Endothelial cell of umbilical vein (primary cell): ENCODE results near the gene PADI1. TPM values are rescaled to one million over a fixed set of nuclear protein-coding genes. Genes with fewer than 3 reads are reported as not detected.

ENCODE experiments used
- BruUV-seq: library from RNA; stranded (reverse); fragments of 400-500 nt; replicated peaks from 2 replicates; lab custom pipeline; 2021; lab: Mats Ljungman, UMichigan
- CTCF ChIA-PET: fragments of 300-600, 350-600 bp; sonication (Branson Sonifier 250); formaldehyde crosslinking; loops from one replicate; lab custom pipeline; 2021; ENCODE audit warnings: antibody characterized with exemption, inconsistent platforms; lab: Charles Lee
- POLR2A ChIA-PET: fragments of 300-600, 350-600 bp; sonication (Branson Sonifier 250); formaldehyde crosslinking; loops from one replicate; lab custom pipeline; 2021; ENCODE audit warnings: antibody characterized with exemption, inconsistent platforms; lab: Charles Lee
- DNase-seq: peaks from one replicate; pipeline ENCODE4 v3.0.0-alpha.2; 2011; ENCODE audit warnings: low read depth, low spot score
- FAIRE-seq: peaks from 2 replicates; lab custom pipeline; 2011; peaks lifted over from hg19 to GRCh38; lab: Jason Lieb, UNC
- H2AFZ ChIP-seq: 2 replicates; pipeline ENCODE4 v1.6.0; 2012; ENCODE audit warnings: low read depth, low read length, control low read depth, inconsistent platforms
- H3K27ac ChIP-seq: 2 replicates; pipeline ENCODE4 v1.5.1; 2011; ENCODE audit warnings: low read depth, mild to moderate bottlenecking, control low read depth, low read length, moderate library complexity; ENCODE audit not compliant: insufficient read depth
- H3K27me3 ChIP-seq, 2 experiments: 2 replicates each; pipeline versions ENCODE4 v1.6.0 to v1.6.1; 2011; ENCODE audit warnings: low read length in 2 of 2, mixed read lengths in 1 of 2; ENCODE audit not compliant: control insufficient read depth in 2 of 2, insufficient read depth in 2 of 2
- H3K36me3 ChIP-seq, 2 experiments: 2 replicates in 1 of 2; 3 replicates in 1 of 2; pipeline ENCODE4 v1.5.1; 2011; ENCODE audit warnings: low read length in 2 of 2, mild to moderate bottlenecking in 1 of 2, moderate library complexity in 1 of 2; ENCODE audit not compliant: control insufficient read depth in 2 of 2, insufficient read depth in 2 of 2; ENCODE audit errors: extremely low read depth in 1 of 2
- H3K4me1 ChIP-seq: 3 replicates; pipeline ENCODE4 v1.5.1; 2011; ENCODE audit warnings: mild to moderate bottlenecking, low read length; ENCODE audit not compliant: control insufficient read depth, insufficient read depth; ENCODE audit errors: extremely low read depth
- H3K4me2 ChIP-seq: 2 replicates; pipeline ENCODE4 v1.6.1; 2011; ENCODE audit warnings: low read length, control low read depth, mixed read lengths; ENCODE audit not compliant: insufficient read depth
- H3K4me3 ChIP-seq, 3 experiments: fragments of 200-600 bp in 1 of 3; sonication (generic), shearing (Covaris generic) in 1 of 3; replicated peaks in 1 of 3; 2 replicates each; pipeline ENCODE4 v1.5.1; 2011 to 2016; ENCODE audit warnings: control low read depth in 3 of 3, low read length in 3 of 3, mild to moderate bottlenecking in 2 of 3, inconsistent platforms in 1 of 3, low read depth in 1 of 3, moderate library complexity in 1 of 3; ENCODE audit not compliant: insufficient read depth in 1 of 3
- H3K79me2 ChIP-seq: 2 replicates; pipeline ENCODE4 v1.6.0; 2012; ENCODE audit warnings: low read length, inconsistent platforms; ENCODE audit not compliant: control insufficient read depth, insufficient read depth
- H3K9ac ChIP-seq: replicated peaks from 2 replicates; pipeline ENCODE3; 2011; ENCODE audit warnings: low read length, control low read depth; ENCODE audit not compliant: insufficient read depth; ENCODE audit errors: extremely low read depth
- H3K9me1 ChIP-seq: replicated peaks from 3 replicates; pipeline ENCODE4 v1.6.0; 2011; ENCODE audit warnings: mild to moderate bottlenecking, low read length; ENCODE audit not compliant: control insufficient read depth, insufficient read depth; ENCODE audit errors: extremely low read depth
- H3K9me3 ChIP-seq: replicated peaks from 2 replicates; pipeline ENCODE4 v1.5.1; 2012; ENCODE audit warnings: low read length, inconsistent platforms; ENCODE audit not compliant: control insufficient read depth, insufficient read depth
- H4K20me1 ChIP-seq: replicated peaks from 2 replicates; pipeline ENCODE3; 2011; ENCODE audit warnings: mild to moderate bottlenecking, low read length; ENCODE audit not compliant: control insufficient read depth, insufficient read depth; ENCODE audit errors: extremely low read depth
- EZH2 ChIP-seq: IDR thresholded peaks from 2 replicates; pipeline ENCODE4 v1.6.1; 2012; ENCODE audit warnings: borderline replicate concordance, low read depth, mild to moderate bottlenecking, moderate library complexity, low read length, inconsistent platforms; ENCODE audit not compliant: severe bottlenecking
- FOS ChIP-seq: IDR thresholded peaks from 2 replicates; pipeline ENCODE4 v1.6.1; 2011; ENCODE audit warnings: mild to moderate bottlenecking, low read length, moderate library complexity, borderline replicate concordance; ENCODE audit not compliant: insufficient read depth
- GATA2 ChIP-seq: IDR thresholded peaks from 2 replicates; pipeline ENCODE4 v1.7.0; 2011; ENCODE audit warnings: low read depth, mild to moderate bottlenecking, moderate library complexity, mixed read lengths, low read length; ENCODE audit not compliant: insufficient read length, insufficient read depth
- JUN ChIP-seq: IDR thresholded peaks from 2 replicates; pipeline ENCODE4 v1.6.1; 2011; ENCODE audit warnings: borderline replicate concordance, low read depth; ENCODE audit not compliant: insufficient read length, insufficient read depth
- MYC ChIP-seq: IDR thresholded peaks from one replicate; pipeline ENCODE4 v1.6.1; 2011; ENCODE audit warnings: mild to moderate bottlenecking, low read depth, low read length
- POLR2A ChIP-seq: IDR thresholded peaks from 2 replicates; pipeline ENCODE4 v1.6.1; 2012; ENCODE audit warnings: low read depth, mild to moderate bottlenecking, control low read depth, low read length
- POLR2AphosphoS5 ChIP-seq: IDR thresholded peaks from 2 replicates; pipeline ENCODE4 v1.6.1; 2012; ENCODE audit warnings: low read depth, mild to moderate bottlenecking, control low read depth, low read length, moderate library complexity; ENCODE audit not compliant: insufficient read depth
- dilution Hi-C: fragments of 300-500 bp; cut with MboI; formaldehyde crosslinking; loops from one replicate; pipeline ENCODE4 v1.15.0; 2019; ENCODE audit warnings: low sequenced_read_pairs; ENCODE audit not compliant: extremely low pct_ligation_motif_present
- intact Hi-C: fragments of 100-400 bp; cut with micrococcal nuclease; formaldehyde crosslinking; loops from one replicate; pipeline ENCODE4 v1.10.0; 2022
- polyA plus RNA-seq, 4 experiments: library from polyadenylated mRNA; depleted of rRNA in 3 of 4; stranded (reverse) in 3 of 4; unstranded in 1 of 4; fragments of >200 nt; gene quantifications; 2 replicates each; pipeline versions ENCODE4 v1.2.1 to v1.2.3, GENCODE V29; 2011 to 2012; ENCODE audit warnings: missing spikeins in 1 of 4
- total RNA-seq: library from RNA; stranded (reverse); gene quantifications from 2 replicates; pipeline ENCODE4 v1.2.3, GENCODE V29; 2021
- TF ChIP-seq, protein P1 (sequence below): IDR thresholded peaks from 2 replicates; pipeline ENCODE4 v1.6.1; 2011; ENCODE audit not compliant: insufficient read depth, insufficient read length
- TF ChIP-seq, protein P2 (sequence below), 2 donors: IDR thresholded peaks; 1 replicate in 1 of 2; 2 replicates in 1 of 2; pipeline ENCODE4 v1.5.1; 2011; ENCODE audit warnings: low read length in 2 of 2, mild to moderate bottlenecking in 2 of 2, moderate library complexity in 2 of 2, control low read depth in 1 of 2, inconsistent platforms in 1 of 2, low read depth in 1 of 2; ENCODE audit not compliant: insufficient read depth in 1 of 2; ENCODE audit errors: extremely low read depth in 1 of 2

The PADI1 gene
- total and polyA plus RNA-seq, 2 donors (not counting 3 experiments of a cell fraction or from before 2014, with no cell fraction given) = 0.01 TPM; not detected in 1

DNA sequence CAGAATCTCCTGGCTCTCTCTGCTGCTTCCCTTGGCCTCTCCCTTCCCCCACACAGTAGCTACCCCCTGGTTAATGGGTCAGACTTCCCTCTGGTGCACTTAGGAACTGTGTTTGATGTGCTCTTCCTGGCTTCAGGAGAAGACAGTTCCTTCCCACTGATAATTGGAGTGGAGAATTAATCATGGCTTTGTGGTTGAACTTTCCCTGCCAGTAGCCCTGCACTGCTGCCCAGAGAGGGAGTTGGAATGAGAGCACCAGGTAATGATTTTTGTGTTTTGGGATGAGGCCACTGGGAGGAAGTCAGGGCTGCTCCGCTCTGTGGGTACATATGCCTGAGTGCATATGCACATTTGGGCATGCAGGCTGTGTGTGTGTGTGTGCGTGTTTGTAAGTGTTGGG, 46.0 kb upstream of the PADI1 start:
- CTCF ChIA-PET = no interaction called here

More for the DNA sequence above, 46.0 kb upstream of the PADI1 start:
- Histone ChIP-seq H3K9ac (no peak overlapping the region), H3K4me2 (no peak overlapping the region), H3K9me3 (no peaks in the 10 kb centered on the region), H3K4me3 (no peak overlapping the region), H3K79me2 (no peaks in the 10 kb centered on the region), H3K27me3 (no peaks in the 10 kb centered on the region), H3K9me1 (no peaks in the 10 kb centered on the region), H3K4me1 (no peaks in the 10 kb centered on the region), H3K36me3 (no peaks in the 10 kb centered on the region), H4K20me1 (no peaks in the 10 kb centered on the region), H3K27ac (no peak overlapping the region), H2AFZ (no peak overlapping the region)
- FAIRE-seq (no peak), DNase-seq (no peak)
- POLR2A ChIA-PET = no interaction called here
- BruUV-seq = no TSS peak
- intact Hi-C loops = no loop called here
- dilution Hi-C loops = no loop called here
- TF ChIP-seq JUN (no peak), FOS (no peak), EZH2 (no peak), GATA2 (no peak), POLR2A (no peak), POLR2AphosphoS5 (no peak), MYC (no peak)
- TF ChIP-seq, protein P1, sequence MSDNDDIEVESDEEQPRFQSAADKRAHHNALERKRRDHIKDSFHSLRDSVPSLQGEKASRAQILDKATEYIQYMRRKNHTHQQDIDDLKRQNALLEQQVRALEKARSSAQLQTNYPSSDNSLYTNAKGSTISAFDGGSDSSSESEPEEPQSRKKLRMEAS = no peak
- TF ChIP-seq, protein P2, sequence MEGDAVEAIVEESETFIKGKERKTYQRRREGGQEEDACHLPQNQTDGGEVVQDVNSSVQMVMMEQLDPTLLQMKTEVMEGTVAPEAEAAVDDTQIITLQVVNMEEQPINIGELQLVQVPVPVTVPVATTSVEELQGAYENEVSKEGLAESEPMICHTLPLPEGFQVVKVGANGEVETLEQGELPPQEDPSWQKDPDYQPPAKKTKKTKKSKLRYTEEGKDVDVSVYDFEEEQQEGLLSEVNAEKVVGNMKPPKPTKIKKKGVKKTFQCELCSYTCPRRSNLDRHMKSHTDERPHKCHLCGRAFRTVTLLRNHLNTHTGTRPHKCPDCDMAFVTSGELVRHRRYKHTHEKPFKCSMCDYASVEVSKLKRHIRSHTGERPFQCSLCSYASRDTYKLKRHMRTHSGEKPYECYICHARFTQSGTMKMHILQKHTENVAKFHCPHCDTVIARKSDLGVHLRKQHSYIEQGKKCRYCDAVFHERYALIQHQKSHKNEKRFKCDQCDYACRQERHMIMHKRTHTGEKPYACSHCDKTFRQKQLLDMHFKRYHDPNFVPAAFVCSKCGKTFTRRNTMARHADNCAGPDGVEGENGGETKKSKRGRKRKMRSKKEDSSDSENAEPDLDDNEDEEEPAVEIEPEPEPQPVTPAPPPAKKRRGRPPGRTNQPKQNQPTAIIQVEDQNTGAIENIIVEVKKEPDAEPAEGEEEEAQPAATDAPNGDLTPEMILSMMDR (IDR thresholded peaks at IDR 0.05; ENCODE audit: extremely low read depth in 1 of 2, insufficient read depth in 1 of 2, low read depth in 1 of 2, low read length in 2 of 2) = no peak
